Measurements from ENCODE around the gene ACAA1.

Gene ACAA1

GRCh38 chr3:38119821-38120692 lies 16.9 kb downstream of the ACAA1 start:
- DNase-seq (ENCODE audit: low read depth in 2 of 3, low spot score in 1 of 3), result no peak

DNA sequence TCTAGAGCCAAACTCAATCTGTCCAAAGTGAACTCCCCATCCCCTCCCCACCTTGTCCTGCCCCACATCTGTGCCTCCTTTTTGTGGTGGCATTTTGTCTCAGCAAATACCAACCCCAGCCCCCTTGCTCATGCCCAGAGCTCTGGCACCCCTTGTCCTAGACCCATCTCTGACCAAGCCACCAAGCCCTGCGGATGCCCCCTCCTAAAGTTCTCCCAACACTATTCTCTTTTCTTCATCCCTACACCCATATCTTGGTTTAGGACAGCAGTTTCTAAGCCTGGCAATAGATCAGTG lies 17.7 kb downstream of the ACAA1 start:
- DNase-seq (ENCODE audit: low read depth in 2 of 3, low spot score in 1 of 3), result no peak

GRCh38 chr3:38118421-38119247 lies 18.3 kb downstream of the ACAA1 start:
- no peak for DNase-seq (ENCODE audit: low read depth in 2 of 3, low spot score in 1 of 3)

DNA sequence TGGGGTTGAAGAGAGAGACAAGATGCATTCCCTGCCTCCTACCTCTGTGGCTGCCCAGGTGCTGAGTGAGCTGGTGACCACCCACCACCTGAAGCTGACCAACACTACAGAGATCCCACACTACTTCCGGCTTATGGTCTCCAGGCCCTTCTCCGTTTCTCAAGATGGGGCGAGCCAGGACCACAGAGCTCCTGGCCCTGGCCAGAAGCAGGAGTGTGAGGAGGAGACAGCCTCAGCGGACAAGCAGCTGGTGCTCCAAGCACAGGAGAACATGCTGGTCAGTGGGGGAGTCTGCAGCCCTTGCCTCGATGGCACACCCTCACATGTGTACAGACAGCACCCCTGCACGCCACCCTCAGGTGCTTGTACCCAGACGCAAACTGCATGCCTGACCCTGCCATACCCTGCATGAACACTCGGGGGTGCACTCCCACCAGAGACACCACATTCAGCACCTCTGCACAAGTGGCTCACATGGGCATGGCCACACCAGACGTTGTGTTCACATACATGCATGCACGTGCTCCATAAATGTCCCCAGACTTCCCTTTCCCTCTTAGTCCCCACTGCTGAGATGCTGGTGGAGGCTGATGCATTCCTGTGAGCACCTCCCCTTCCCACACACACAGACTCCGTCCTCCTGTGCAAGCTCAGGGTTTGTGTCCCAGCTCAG lies 19.0 kb downstream of the ACAA1 start:
- DNase-seq (ENCODE audit: low read depth in 2 of 3, low spot score in 1 of 3), result peak; percentile 57 to 59 (median 58)

DNA sequence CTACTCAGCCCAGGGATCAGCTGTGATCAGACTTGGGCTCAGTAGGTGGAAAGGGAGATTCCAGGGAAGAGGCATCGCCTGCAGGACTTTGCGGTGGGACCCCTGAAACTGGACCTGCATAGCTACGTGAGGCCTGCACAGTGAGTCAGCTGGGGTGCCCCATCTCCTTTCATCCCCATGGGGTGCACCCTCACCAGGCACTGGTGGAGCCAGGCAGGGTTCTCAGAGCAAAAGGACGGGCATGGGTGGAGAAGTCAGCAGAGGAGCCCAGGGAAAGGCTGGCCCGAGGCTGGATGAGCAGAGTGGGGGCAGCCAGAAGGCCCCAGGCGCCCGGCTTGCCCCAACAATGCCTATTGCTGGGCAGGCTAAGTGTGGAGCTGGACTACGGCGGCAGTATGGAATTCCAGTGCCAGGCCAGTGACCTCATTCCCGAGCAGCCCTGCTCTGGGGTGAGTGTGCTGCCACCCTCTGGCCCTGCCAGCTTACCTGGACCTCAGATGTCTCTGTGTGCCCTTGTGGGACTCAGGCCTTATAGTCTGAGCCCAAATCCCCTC lies 19.7 kb downstream of the ACAA1 start:
- DNase-seq (ENCODE audit: low read depth in 2 of 3, low spot score in 1 of 3), result no peak

DNA sequence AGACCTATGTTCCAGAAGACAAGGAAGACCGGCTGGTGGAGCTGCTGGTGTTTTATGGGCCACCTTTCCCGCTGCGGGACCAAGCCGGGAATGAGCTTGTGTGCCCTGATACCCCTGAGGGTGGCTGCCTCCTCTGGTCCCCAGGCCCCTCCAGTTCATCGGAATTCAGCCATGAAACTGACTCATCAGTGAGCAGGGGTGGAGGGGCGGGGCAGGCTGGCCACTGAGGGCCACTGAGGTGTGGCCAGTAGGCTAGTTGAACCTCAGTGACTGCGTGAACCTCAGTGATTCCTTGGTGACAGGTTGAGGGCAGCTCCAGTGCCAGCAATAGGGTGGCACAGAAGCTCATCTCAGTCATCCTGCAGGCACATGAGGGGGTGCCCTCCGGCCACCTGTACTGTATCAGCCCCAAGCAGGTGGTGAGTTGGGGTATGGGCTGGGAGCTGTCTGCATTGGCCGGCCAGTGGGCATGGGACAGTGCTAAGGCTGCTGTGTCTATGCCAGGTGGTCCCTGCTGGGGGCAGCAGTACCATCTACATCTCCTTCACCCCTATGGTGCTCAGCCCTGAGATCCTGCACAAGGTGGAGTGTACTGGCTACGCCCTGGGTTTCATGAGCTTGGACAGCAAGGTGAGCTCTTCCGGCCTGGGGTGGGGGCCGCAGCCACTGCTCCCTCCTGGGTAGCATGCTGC lies 20.3 kb downstream of the ACAA1 start:
- DNase-seq (ENCODE audit: low read depth in 2 of 3, low spot score in 1 of 3), result no peak

- DNase-seq (ENCODE audit: low read depth in 2 of 3, low spot score in 1 of 3), result no peak
These were observed 21.1 kb downstream of the ACAA1 start for GRCh38 chr3:38115645-38116427.

- DNase-seq (ENCODE audit: low read depth in 2 of 3, low spot score in 1 of 3), result no peak
These were observed 21.9 kb downstream of the ACAA1 start for GRCh38 chr3:38114875-38115644.

- DNase-seq (ENCODE audit: low read depth in 2 of 3, low spot score in 1 of 3), result no peak
These were observed 22.7 kb downstream of the ACAA1 start for GRCh38 chr3:38114052-38114874.

DNA sequence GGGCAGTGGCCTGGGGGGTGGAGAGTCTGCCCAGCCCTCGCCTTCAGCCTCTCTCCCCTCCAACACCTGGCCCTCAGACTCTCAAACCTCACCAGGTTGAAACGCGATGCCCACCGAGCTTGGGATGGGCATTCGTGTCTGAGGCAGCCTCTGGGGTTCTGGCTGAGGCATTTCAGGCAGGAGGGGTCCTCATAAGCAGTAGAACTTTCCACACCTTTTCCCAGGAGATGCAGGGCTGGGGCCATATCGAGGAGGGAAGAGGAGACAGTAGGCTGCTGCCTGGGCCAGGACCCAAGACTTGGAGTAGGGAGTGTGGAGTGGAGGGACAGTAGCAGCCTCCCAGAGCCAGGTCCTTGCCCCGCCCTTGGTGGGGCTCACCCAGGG lies 24.6 kb downstream of the ACAA1 start:
- DNase-seq (ENCODE audit: low read depth in 2 of 3, low spot score in 1 of 3), result no peak

DNA sequence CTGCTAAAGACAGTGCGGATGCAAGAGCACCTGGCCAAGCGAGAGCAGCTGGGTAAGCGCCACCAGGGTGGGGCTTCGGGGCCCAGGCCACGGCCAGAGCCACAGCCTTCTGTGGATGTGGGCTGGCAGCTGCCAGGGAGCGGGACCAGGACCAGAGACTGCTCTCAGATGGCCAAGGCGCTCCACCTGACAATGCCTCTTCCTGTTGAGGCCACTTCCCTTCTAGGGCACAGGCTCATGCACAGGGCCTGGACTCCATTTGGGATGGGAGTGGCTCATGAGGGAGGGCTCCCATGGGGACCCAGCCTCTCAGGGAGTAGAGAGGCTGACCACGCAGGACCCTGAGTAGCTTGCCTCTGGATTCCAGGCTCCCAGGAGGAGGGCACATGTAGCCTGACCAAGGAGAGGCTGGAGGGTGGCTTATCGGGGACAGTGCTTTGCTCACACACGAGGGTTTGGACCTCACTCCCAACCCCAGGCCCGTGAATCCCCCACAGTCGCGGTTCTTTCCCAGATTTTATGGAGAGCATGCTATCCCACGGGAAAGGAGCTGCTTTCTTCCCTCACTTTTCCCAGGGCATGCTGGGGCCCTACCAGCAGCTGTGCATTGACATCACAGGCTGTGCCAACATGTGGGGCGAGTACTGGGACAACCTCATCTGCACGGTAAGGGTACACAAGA lies 25.1 kb downstream of the ACAA1 start:
- DNase-seq (ENCODE audit: low read depth in 2 of 3, low spot score in 1 of 3), result no peak

GRCh38 chr3:38111201-38111600 lies 25.7 kb downstream of the ACAA1 start:
- DNase-seq (ENCODE audit: low read depth in 2 of 3, low spot score in 1 of 3), result no peak

DNA sequence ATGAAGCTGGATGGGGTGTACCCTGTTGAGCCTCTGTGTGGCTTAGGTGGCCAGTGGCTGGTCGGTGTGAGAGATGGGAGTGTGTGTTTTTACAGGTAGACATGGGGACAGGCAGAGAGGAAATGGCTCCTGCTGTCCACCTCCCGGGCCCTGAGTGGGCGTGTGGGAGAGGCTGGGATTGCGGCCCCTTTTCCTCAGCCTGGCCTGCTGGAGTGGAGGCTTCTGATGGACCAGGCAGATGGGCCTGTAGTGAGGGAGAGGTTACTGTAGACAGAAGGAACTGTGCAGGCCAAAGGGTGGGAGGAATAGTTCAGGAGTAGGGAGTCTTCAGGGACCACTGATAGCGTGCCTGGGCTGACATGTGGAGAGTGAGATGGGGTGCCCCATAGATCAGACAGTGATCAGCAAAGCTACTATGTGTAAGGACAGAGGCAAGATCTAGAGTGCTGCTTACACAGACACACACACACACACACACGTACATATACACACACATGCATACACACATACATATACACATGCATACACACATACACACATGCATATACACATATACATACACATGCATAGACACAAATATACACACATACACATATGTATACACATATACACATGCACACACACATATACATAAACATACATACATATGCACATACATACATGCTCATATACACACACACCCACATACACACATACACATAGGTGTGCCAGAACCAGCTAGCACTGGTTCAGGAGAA lies 26.4 kb downstream of the ACAA1 start:
- no peak for DNase-seq (ENCODE audit: low read depth in 2 of 3, low spot score in 1 of 3)

- DNase-seq (ENCODE audit: low read depth in 2 of 3, low spot score in 1 of 3), result no peak
These were observed 27.2 kb downstream of the ACAA1 start for GRCh38 chr3:38109580-38110313.

- DNase-seq (ENCODE audit: low read depth in 2 of 3, low spot score in 1 of 3), result no peak
These were observed 28.0 kb downstream of the ACAA1 start for GRCh38 chr3:38108649-38109579.
